IMR-90 (cell line): ENCODE results near the gene KCNAB3. TPM values are rescaled to one million over a fixed set of nuclear protein-coding genes. Genes with fewer than 3 reads are reported as not detected.

Experiments used
- ATAC-seq: fragments of 200-7000 bp; cut with Tn5 transposase; 2 replicates; pipeline ENCODE4 v1.9.1; 2020; ENCODE audit warnings: low read depth, mild to moderate bottlenecking, moderate library complexity
- BruUV-seq: library from RNA; stranded (reverse); fragments of 400-500 nt; replicated peaks from 2 replicates; lab custom pipeline; 2021; lab: Mats Ljungman, UMichigan
- CTCF ChIA-PET: fragments of 300-600 bp; formaldehyde crosslinking; extraction: SDS; loops from one replicate; lab custom pipeline; 2021; ENCODE audit warnings: antibody characterized with exemption; lab: Yijun Ruan, JAX
- POLR2A ChIA-PET: fragments of 300-600 bp; sonication (Branson Sonifier 250); formaldehyde crosslinking; loops from one replicate; lab custom pipeline; 2022; ENCODE audit warnings: antibody characterized with exemption; ENCODE audit not compliant: unreplicated experiment; lab: Charles Lee
- DNase-seq: peaks from one replicate; pipeline ENCODE4 v3.0.0; 2013
- H2AFZ ChIP-seq: replicated peaks from 2 replicates; pipeline ENCODE3; 2013; ENCODE audit warnings: low read length, mild to moderate bottlenecking; ENCODE audit not compliant: poor library complexity
- H2AK5ac ChIP-seq: 2 replicates; pipeline ENCODE4 v1.6.1; 2013; ENCODE audit warnings: low read depth, low read length, inconsistent platforms
- H2AK9ac ChIP-seq: replicated peaks from 2 replicates; pipeline ENCODE3; 2013; ENCODE audit warnings: mild to moderate bottlenecking, low read depth, low read length, moderate library complexity; ENCODE audit not compliant: poor library complexity
- H2BK120ac ChIP-seq: 2 replicates; pipeline ENCODE4 v1.6.1; 2013; ENCODE audit warnings: low read depth, low read length, inconsistent platforms
- H2BK15ac ChIP-seq: 3 replicates; pipeline ENCODE4 v1.6.1; 2013; ENCODE audit warnings: low read depth, low read length, inconsistent platforms
- H2BK20ac ChIP-seq: 2 replicates; pipeline ENCODE4 v1.6.1; 2013; ENCODE audit warnings: low read depth, mild to moderate bottlenecking, inconsistent platforms, low read length, moderate library complexity
- H2BK5ac ChIP-seq: 2 replicates; pipeline ENCODE4 v1.6.1; 2013; ENCODE audit warnings: mild to moderate bottlenecking, low read depth, low read length, inconsistent platforms; ENCODE audit not compliant: poor library complexity, severe bottlenecking
- H3K14ac ChIP-seq: replicated peaks from 2 replicates; pipeline ENCODE4 v1.6.1; 2013; ENCODE audit warnings: low read depth, low read length, inconsistent platforms
- H3K18ac ChIP-seq: 2 replicates; pipeline ENCODE4 v1.6.1; 2013; ENCODE audit warnings: low read depth, low read length, control low read depth
- H3K23ac ChIP-seq: 2 replicates; pipeline ENCODE4 v1.6.1; 2013; ENCODE audit warnings: low read depth, low read length, inconsistent platforms
- H3K27ac ChIP-seq: 2 replicates; pipeline ENCODE4 v1.5.1; 2013; ENCODE audit warnings: mild to moderate bottlenecking, control low read depth, low read length; ENCODE audit not compliant: insufficient read depth
- H3K27me3 ChIP-seq: 2 replicates; pipeline ENCODE4 v1.6.1; 2013; ENCODE audit warnings: low read length; ENCODE audit not compliant: control insufficient read depth, insufficient read depth
- H3K36me3 ChIP-seq: 2 replicates; pipeline ENCODE4 v1.6.1; 2013; ENCODE audit warnings: low read length, mixed read lengths; ENCODE audit not compliant: control insufficient read depth, insufficient read depth
- H3K4ac ChIP-seq: 2 replicates; pipeline ENCODE4 v1.6.1; 2013; ENCODE audit warnings: low read depth, low read length, inconsistent platforms
- H3K4me1 ChIP-seq: 2 replicates; pipeline ENCODE4 v1.6.1; 2013; ENCODE audit warnings: low read length, mixed read lengths; ENCODE audit not compliant: control insufficient read depth, insufficient read depth
- H3K4me2 ChIP-seq: 2 replicates; pipeline ENCODE4 v1.6.1; 2013; ENCODE audit warnings: low read depth, mild to moderate bottlenecking, control low read depth, low read length, moderate library complexity
- H3K4me3 ChIP-seq: 2 replicates; pipeline ENCODE4 v1.5.1; 2013; ENCODE audit warnings: low read depth, mild to moderate bottlenecking, control low read depth, low read length, moderate library complexity; ENCODE audit not compliant: insufficient read depth
- H3K56ac ChIP-seq: 2 replicates; pipeline ENCODE4 v1.6.1; 2013; ENCODE audit warnings: low read length, inconsistent platforms; ENCODE audit not compliant: insufficient read depth; ENCODE audit errors: extremely low read depth
- H3K79me1 ChIP-seq, 2 experiments: 2 replicates each; pipeline ENCODE4 v1.6.1; 2013; ENCODE audit warnings: low read length in 2 of 2, inconsistent platforms in 1 of 2, low read depth in 1 of 2
- H3K9ac ChIP-seq: 2 replicates; pipeline ENCODE4 v1.6.1; 2013; ENCODE audit warnings: low read depth, low read length, control low read depth
- H3K9me1 ChIP-seq: 2 replicates; pipeline ENCODE4 v1.6.1; 2013; ENCODE audit warnings: low read length, inconsistent platforms; ENCODE audit not compliant: insufficient read depth
- H3K9me3 ChIP-seq: 2 replicates; pipeline ENCODE4 v1.6.1; 2013; ENCODE audit warnings: low read length; ENCODE audit not compliant: control insufficient read depth, insufficient read depth
- H4K20me1 ChIP-seq: 2 replicates; pipeline ENCODE4 v1.6.1; 2013; ENCODE audit warnings: low read length, inconsistent platforms; ENCODE audit not compliant: insufficient read depth
- H4K5ac ChIP-seq: 2 replicates; pipeline ENCODE4 v1.6.1; 2013; ENCODE audit warnings: mild to moderate bottlenecking, low read depth, low read length, control low read depth
- H4K8ac ChIP-seq, 2 experiments: 2 replicates each; pipeline ENCODE4 v1.6.1; 2013; ENCODE audit warnings: low read depth in 2 of 2, low read length in 2 of 2, control low read depth in 1 of 2, inconsistent platforms in 1 of 2
- H4K91ac ChIP-seq: 2 replicates; pipeline ENCODE4 v1.6.1; 2013; ENCODE audit warnings: low read depth, low read length, inconsistent platforms; ENCODE audit not compliant: insufficient read depth
- MAZ ChIP-seq: IDR thresholded peaks from 2 replicates; pipeline ENCODE4 v1.6.1; 2012; ENCODE audit warnings: low read depth, mild to moderate bottlenecking, low read length, improper control_type of control experiment, moderate library complexity, borderline replicate concordance
- WGBS, 2 experiments: methylation state at CpG; one replicate each; pipeline versions ENCODE4 v1.1.5 to v1.1.7; 2013; ENCODE audit warnings: missing lambda C conversion rate in 2 of 2; ENCODE audit not compliant: insufficient read length in 1 of 2; ENCODE audit errors: extremely low coverage in 2 of 2; 5-methylcytosine and 5-hydroxymethylcytosine counted together
- dilution Hi-C: fragments of 300-500 bp; cut with HindIII; formaldehyde crosslinking; loops from one replicate; pipeline ENCODE4 v1.14.3; 2018; ENCODE audit warnings: low sequenced_read_pairs; ENCODE audit not compliant: unreplicated experiment
- in situ Hi-C: fragments of 300-500 bp; cut with MboI; formaldehyde crosslinking; loops from 3 replicates; pipeline ENCODE4 v1.14.3; 2019; ENCODE audit warnings: low sequenced_read_pairs, inconsistent platforms, mixed read lengths
- intact Hi-C: fragments of 100-400 bp; cut with micrococcal nuclease; formaldehyde crosslinking; loops from 2 replicates; pipeline ENCODE4 v1.10.0; 2022
- polyA plus RNA-seq, 3 experiments: library from polyadenylated mRNA; depleted of rRNA; stranded (reverse); fragments of >200 nt; gene quantifications; 2 replicates each; pipeline ENCODE4 v1.2.3, GENCODE V29; 2012; ENCODE audit warnings: low replicate concordance in 1 of 3
- total RNA-seq: library from RNA; depleted of rRNA; stranded (reverse); fragments of >200 nt; gene quantifications from 2 replicates; pipeline ENCODE4 v1.2.3, GENCODE V29; 2012
- TF ChIP-seq, protein P1 (sequence below): conservative IDR thresholded peaks from 2 replicates; pipeline ENCODE4 v1.5.1; 2012; ENCODE audit warnings: mild to moderate bottlenecking, low read depth, low read length, improper control_type of control experiment

Gene KCNAB3
- total and polyA plus RNA-seq, 2 of the 4 experiments (the other 2 are of a cell fraction), result 0.36 to 4.2 TPM

DNA sequence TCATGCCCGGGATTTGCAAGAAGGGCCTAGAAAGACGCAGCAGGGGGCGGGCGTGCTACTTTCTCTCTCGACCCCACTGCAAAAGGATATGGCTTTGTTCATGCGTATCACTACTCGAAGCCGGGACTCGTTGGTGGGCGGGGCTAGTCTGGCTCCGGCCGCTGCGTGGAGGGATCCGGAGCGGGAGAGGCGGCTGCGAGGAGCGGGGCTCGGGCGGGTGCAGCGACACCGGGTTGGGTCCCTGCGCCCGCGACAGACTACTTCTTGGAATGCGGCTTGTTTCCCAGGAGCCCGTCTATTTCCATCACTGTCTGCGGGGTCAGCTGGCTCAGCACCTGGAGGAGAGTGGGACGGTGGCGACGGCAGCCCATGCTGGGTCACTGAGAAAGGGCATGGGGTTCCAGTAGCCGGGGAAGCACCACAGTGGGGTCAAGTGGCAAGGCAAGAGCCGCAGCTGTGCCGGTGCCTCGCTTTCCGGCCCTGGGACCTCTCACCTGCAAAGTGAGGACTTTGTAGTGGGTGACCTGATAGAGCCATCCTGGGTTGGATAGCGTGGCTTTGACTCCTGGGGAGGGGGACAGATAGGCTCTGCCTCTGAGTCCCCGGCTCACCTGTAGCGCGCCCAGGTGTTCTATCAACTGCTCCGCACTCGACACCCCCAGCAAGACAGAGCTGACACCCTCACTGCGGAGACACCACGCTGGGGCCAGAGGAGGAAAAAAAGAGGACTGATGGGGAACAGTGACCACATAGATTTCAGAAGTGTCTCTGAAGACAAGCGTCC, 6.6 kb downstream of the KCNAB3 start:
- H3K36me3 ChIP-seq, result no peaks in the 10 kb centered on the region
- dilution Hi-C loops (no loop called here), intact Hi-C loops (no loop called here), in situ Hi-C loops (no loop called here)
- ATAC-seq (peak; percentile 97), DNase-seq (peak; percentile 67)
- H3K23ac ChIP-seq, result peak overlapping the region; percentile 67; the same call in 1 of the 2 replicates
- peak; percentile 59; the same call in 1 of the 2 replicates for TF ChIP-seq MAZ
- TF ChIP-seq, protein P1, sequence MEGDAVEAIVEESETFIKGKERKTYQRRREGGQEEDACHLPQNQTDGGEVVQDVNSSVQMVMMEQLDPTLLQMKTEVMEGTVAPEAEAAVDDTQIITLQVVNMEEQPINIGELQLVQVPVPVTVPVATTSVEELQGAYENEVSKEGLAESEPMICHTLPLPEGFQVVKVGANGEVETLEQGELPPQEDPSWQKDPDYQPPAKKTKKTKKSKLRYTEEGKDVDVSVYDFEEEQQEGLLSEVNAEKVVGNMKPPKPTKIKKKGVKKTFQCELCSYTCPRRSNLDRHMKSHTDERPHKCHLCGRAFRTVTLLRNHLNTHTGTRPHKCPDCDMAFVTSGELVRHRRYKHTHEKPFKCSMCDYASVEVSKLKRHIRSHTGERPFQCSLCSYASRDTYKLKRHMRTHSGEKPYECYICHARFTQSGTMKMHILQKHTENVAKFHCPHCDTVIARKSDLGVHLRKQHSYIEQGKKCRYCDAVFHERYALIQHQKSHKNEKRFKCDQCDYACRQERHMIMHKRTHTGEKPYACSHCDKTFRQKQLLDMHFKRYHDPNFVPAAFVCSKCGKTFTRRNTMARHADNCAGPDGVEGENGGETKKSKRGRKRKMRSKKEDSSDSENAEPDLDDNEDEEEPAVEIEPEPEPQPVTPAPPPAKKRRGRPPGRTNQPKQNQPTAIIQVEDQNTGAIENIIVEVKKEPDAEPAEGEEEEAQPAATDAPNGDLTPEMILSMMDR, result no peak
- ChIA-PET POLR2A (no interaction called here), CTCF (no interaction called here)
- peak overlapping the region; percentile 19 for H3K27ac ChIP-seq
- peaks cover 2% of the 10 kb centered on the region; the same call in 1 of the 2 replicates for H3K4me1 ChIP-seq
- H2BK15ac ChIP-seq, result 0 out of 3 replicates have a peak overlapping the region, but pooled peaks have one; percentile 3
- peak overlapping the region; percentile 45; the same call in 1 of the 2 replicates for H4K91ac ChIP-seq
- peak overlapping the region; percentile 33 for H2AK9ac ChIP-seq
- H2BK5ac ChIP-seq, result no peak overlapping the region
- H4K5ac ChIP-seq, result peak overlapping the region; percentile 98
- H3K4ac ChIP-seq, result peak overlapping the region; percentile 86
- peaks cover 9% of the 10 kb centered on the region for H3K9me1 ChIP-seq
- H2BK20ac ChIP-seq, result no peak overlapping the region
- H3K4me2 ChIP-seq, result peak overlapping the region; percentile 79
- H3K9me3 ChIP-seq, result no peaks in the 10 kb centered on the region
- H3K14ac ChIP-seq, result peak overlapping the region; percentile 87
- peak overlapping the region; percentile 62 for H3K9ac ChIP-seq
- H3K56ac ChIP-seq, result 0 out of 2 replicates have a peak overlapping the region, but pooled peaks have one; percentile 8
- H2AFZ ChIP-seq, result peak overlapping the region; percentile 90
- no peaks in the 10 kb centered on the region for H4K20me1 ChIP-seq
- no TSS peak for BruUV-seq
- H3K4me3 ChIP-seq, result peak overlapping the region; percentile 46
- peak overlapping the region; percentile 59; the same call in 1 of the 2 replicates for H2AK5ac ChIP-seq
- H4K8ac ChIP-seq, result peak overlapping the region; percentile 94 to 99
- 9% methylated on average over 16 of the region's 45 CpGs; no CpG with 5 or more reads in 1 of the 2 experiments for WGBS, 2 experiments
- H3K79me1 ChIP-seq, result no peaks in the 10 kb centered on the region
- H3K27me3 ChIP-seq, result no peaks in the 10 kb centered on the region
- peak overlapping the region; percentile 26 for H3K18ac ChIP-seq
- H2BK120ac ChIP-seq, result peak overlapping the region; percentile 32; the same call in 1 of the 2 replicates
